Measurements from ENCODE around the gene AKAP12.

DNA sequence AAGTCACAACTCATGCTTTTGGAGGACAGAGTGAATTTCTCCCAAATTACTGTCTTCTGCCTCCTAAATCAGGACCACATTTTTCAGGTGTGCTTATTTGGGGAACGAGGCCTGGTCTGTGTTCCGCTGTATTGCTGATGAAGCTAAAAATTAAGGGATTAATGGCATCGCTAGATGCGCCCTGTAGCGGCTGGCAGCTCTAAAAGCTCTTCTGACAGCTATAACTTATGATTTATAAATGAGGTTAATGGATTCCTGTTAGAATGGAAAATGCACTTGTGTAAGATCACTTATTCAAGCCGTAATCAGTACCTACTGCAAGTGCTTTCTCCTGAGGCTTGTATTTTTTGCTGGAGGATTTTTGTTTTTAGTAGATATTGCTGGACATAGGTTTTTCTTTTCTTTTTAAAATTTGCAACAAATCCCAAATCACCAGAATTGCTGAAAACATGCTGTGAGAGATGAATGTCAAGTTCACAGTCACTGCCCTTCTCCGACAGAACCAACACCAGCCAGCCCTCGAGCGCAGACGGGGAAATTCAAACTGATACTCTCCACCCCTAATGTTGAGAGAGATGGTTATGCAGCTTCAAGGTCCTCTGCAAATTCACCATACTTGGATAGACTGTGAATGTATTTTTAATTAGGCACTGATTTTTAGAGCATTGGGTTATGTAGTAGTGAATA is 49.1 kb downstream of the AKAP12 start:
- TF ChIP-seq CTCF (IDR thresholded peaks at IDR 0.05) (no peak), EZH2 (IDR thresholded peaks at IDR 0.05; ENCODE audit: borderline replicate concordance, insufficient read depth, low read depth, low read length, poor library complexity, severe bottlenecking) (no peak)

Measured in B cell (primary cell).